RWPE2 (cell line): ENCODE data around the gene TACC2.

Experiments
- ATAC-seq: fragments of 200-7000 bp; cut with Tn5 transposase; 3 replicates; pipeline ENCODE4 v1.9.1; 2021; ENCODE audit warnings: low read depth
- DNase-seq: peaks from one replicate; pipeline ENCODE4 v3.0.0-alpha.2; 2020; ENCODE audit warnings: low spot score
- H3K27ac ChIP-seq: fragments of 450-650 bp; 2 replicates; pipeline ENCODE4 v1.5.1; 2017; ENCODE audit warnings: mild to moderate bottlenecking; ENCODE audit not compliant: poor library complexity, severe bottlenecking
- H3K27me3 ChIP-seq: fragments of 250-450 bp; sonication (Bioruptor Pico); 2 replicates; pipeline ENCODE4 v1.5.1; 2021; ENCODE audit warnings: mild to moderate bottlenecking, moderate library complexity; ENCODE audit not compliant: insufficient read depth, poor library complexity, severe bottlenecking
- H3K36me3 ChIP-seq: fragments of 250-450 bp; sonication (Bioruptor Pico); 2 replicates; pipeline ENCODE4 v1.5.1; 2020; ENCODE audit warnings: low read depth, mild to moderate bottlenecking, moderate library complexity
- H3K4me1 ChIP-seq: fragments of 250-450 bp; sonication (Bioruptor Pico); 2 replicates; pipeline ENCODE4 v1.5.1; 2021; ENCODE audit warnings: mild to moderate bottlenecking, moderate library complexity; ENCODE audit not compliant: insufficient read depth, poor library complexity, severe bottlenecking
- H3K4me3 ChIP-seq: fragments of 250-450 bp; sonication (Bioruptor Pico); 2 replicates; pipeline ENCODE4 v1.5.1; 2021; ENCODE audit warnings: mild to moderate bottlenecking, moderate library complexity; ENCODE audit not compliant: severe bottlenecking
- H3K9me3 ChIP-seq: fragments of 250-450 bp; sonication (Bioruptor Pico); 2 replicates; pipeline ENCODE4 v1.5.1; 2021; ENCODE audit warnings: mild to moderate bottlenecking, moderate library complexity; ENCODE audit not compliant: severe bottlenecking
- TF ChIP-seq, protein P1 (sequence below): fragments of 450-650 bp; IDR thresholded peaks from one replicate; pipeline ENCODE4 v1.5.1; 2017; ENCODE audit warnings: mild to moderate bottlenecking, moderate library complexity; ENCODE audit not compliant: poor library complexity, severe bottlenecking

Gene TACC2

DNA sequence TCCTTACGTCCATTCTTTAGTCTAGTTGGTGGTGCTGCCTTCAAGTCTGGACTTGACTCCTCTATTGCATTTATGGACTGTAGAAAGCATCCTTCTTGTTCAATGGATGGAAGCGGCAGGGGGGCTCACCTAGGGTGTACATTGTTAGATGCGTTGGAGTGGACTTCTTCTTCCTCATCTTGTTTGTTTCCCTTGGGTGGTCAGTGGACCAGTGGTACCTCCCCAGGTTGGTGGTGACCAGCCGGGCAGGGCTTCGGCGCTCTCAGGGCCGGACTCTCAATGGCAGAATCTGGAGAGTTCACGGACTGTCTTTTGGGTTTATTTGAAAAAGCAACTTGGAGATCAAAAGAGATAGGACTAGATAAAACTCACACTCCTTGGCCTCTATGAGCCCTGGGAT is 276.0 kb downstream of the TACC2 start:
- no peaks in the 10 kb centered on the region for H3K27me3 ChIP-seq
- peaks cover 14% of the 10 kb centered on the region for H3K4me1 ChIP-seq
- peak overlapping the region; percentile 60 for H3K27ac ChIP-seq
- TF ChIP-seq, protein P1, sequence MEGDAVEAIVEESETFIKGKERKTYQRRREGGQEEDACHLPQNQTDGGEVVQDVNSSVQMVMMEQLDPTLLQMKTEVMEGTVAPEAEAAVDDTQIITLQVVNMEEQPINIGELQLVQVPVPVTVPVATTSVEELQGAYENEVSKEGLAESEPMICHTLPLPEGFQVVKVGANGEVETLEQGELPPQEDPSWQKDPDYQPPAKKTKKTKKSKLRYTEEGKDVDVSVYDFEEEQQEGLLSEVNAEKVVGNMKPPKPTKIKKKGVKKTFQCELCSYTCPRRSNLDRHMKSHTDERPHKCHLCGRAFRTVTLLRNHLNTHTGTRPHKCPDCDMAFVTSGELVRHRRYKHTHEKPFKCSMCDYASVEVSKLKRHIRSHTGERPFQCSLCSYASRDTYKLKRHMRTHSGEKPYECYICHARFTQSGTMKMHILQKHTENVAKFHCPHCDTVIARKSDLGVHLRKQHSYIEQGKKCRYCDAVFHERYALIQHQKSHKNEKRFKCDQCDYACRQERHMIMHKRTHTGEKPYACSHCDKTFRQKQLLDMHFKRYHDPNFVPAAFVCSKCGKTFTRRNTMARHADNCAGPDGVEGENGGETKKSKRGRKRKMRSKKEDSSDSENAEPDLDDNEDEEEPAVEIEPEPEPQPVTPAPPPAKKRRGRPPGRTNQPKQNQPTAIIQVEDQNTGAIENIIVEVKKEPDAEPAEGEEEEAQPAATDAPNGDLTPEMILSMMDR, result no peak
- H3K9me3 ChIP-seq, result no peaks in the 10 kb centered on the region
- H3K4me3 ChIP-seq, result no peak overlapping the region
- ATAC-seq (no peak), DNase-seq (no peak)
- H3K36me3 ChIP-seq, result no peaks in the 10 kb centered on the region

DNA sequence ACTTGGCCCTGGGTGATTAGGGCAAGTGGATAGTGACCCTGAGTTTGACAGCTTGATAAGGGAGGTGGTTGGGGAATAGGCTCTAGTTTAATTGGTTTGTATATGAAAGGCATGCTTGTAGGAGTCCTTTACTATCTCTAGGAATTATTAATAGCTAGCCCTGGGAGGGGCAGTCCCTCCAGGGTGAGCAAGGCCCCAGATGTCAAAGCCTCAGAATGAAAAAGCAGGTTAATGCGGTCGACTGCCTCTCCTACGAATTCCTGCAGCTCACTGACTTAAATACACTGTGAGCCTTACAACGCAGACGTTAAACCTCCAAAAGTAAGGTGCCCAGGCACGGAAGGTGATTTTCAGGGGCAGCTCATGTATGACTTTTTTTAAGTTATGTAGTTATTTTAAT is 276.9 kb downstream of the TACC2 start:
- Histone ChIP-seq H3K27me3 (no peaks in the 10 kb centered on the region), H3K4me3 (no peak overlapping the region), H3K4me1 (peaks cover 14% of the 10 kb centered on the region), H3K36me3 (no peaks in the 10 kb centered on the region), H3K27ac (no peak overlapping the region), H3K9me3 (no peaks in the 10 kb centered on the region)
- no peak for ATAC-seq
- TF ChIP-seq, protein P1, result no peak
- DNase-seq, result no peak

DNA sequence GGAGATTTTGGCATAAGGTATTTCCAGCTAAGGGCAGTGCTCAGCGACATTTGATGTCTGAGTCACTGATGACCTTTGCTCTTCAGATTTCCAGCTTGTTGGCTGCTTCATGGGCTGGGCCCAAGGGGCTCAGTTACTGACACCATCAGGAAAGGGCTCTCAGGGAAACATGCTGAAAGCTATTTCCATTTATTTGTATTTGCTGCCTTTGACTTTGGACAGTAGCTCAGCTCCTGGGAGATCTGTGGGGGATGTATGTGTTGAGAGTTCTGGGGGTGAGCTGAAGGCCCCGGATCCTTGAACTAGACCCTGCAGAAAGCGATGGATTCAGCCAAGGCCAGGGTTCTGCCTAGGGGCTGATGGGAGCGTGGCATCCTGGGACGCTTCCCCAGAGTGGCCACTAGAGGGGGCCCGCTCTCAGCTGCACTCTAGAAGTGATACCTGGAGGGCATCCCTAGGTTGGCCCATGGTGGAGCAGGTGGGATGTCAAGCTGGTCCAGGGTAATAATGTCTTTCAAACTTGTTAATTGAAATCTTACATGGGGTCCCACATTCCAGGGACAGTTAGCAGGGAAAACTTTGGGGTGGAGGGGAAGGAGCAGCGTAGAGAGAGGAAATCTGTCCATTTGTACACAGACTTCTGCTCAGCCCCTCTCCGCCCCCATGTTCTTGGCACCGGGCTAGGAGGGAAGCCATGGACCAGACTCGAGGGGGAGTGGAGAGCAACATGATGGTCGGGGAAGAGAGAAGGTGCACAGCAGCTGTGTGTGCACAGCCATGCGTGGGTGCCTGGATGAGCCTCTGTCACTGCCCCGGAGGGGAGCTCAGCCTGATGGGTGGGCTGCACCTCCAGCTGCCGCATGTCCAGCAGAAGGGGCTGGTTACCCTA is 279.1 kb downstream of the TACC2 start:
- no peak overlapping the region for H3K27ac ChIP-seq
- peaks cover 14% of the 10 kb centered on the region for H3K4me1 ChIP-seq
- no peaks in the 10 kb centered on the region for H3K9me3 ChIP-seq
- H3K27me3 ChIP-seq, result no peaks in the 10 kb centered on the region
- ATAC-seq (peak; percentile 75), DNase-seq (no peak)
- TF ChIP-seq, protein P1, result peak; percentile 95
- H3K36me3 ChIP-seq, result no peaks in the 10 kb centered on the region
- no peak overlapping the region for H3K4me3 ChIP-seq

DNA sequence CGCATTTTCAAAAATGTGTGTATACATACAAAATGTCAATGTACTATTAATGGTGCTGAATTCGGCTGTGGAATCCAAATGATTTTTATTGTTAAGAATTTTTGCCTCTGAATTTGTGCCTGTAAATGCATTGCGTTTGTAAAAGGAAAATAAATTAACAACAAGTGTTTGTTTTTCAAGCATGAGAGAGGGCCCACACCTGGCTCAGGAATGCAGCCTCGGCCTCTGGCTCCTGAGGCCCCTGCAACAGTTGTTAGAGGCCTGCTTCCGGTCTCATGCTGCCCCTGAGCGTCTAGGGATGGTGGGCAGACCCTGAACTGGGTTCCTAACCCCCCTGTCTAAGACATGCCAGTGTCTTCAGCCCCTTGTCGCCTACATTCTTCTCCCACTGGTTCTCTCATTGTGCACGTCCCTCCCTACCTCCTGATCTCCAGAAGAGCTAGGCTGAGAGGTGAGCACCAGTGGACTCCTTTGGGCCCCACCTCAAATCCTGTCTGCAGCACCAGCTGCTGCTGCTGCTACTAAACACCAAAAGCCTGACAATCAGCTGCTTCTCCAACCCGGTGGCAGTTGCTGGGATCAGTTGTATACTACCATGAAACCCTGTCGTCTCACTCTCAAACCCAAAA is 280.2 kb downstream of the TACC2 start:
- ATAC-seq, result no peak
- TF ChIP-seq, protein P1, result no peak
- H3K36me3 ChIP-seq, result no peaks in the 10 kb centered on the region
- H3K4me1 ChIP-seq, result peaks cover 6% of the 10 kb centered on the region
- H3K27ac ChIP-seq, result no peak overlapping the region
- DNase-seq, result no peak
- H3K4me3 ChIP-seq, result no peak overlapping the region
- no peaks in the 10 kb centered on the region for H3K9me3 ChIP-seq
- H3K27me3 ChIP-seq, result no peaks in the 10 kb centered on the region
